Neural crest cell (in vitro differentiated cells): ENCODE measurements around the gene GBP2. TPM values are rescaled to one million over a fixed set of nuclear protein-coding genes. Genes with fewer than 3 reads are reported as not detected.
"Not testable (repeated sequence)": the region's sequence is repeated elsewhere in the genome, so short reads cannot be mapped to it uniquely, and the experiment has no call there.

Source experiments
- DNase-seq: peaks from one replicate; pipeline ENCODE4 v3.0.0; 2021; ENCODE audit warnings: low read depth, mixed read lengths, low spot score
- H3K27ac Mint-ChIP-seq: one replicate; pipeline ENCODE4 v1.8.0; 2021; ENCODE audit warnings: mild to moderate bottlenecking, mixed read lengths; ENCODE audit not compliant: unreplicated experiment
- H3K27me3 Mint-ChIP-seq: 2 replicates; pipeline ENCODE4 v1.8.0; 2021; ENCODE audit warnings: low read depth, mild to moderate bottlenecking, mixed read lengths
- H3K36me3 Mint-ChIP-seq: 2 replicates; pipeline ENCODE4 v1.8.0; 2021; ENCODE audit warnings: low read depth, mild to moderate bottlenecking, mixed read lengths
- H3K4me1 Mint-ChIP-seq: 2 replicates; pipeline ENCODE4 v1.8.0; 2021; ENCODE audit warnings: mixed read lengths
- H3K4me3 Mint-ChIP-seq: one replicate; pipeline ENCODE4 v1.8.0; 2021; ENCODE audit warnings: mild to moderate bottlenecking, mixed read lengths
- H3K9me3 Mint-ChIP-seq: 2 replicates; pipeline ENCODE4 v1.8.0; 2021; ENCODE audit warnings: mixed read lengths
- CTCF ChIP-seq: fragments of 200-600 bp; sonication (generic); conservative IDR thresholded peaks from 2 replicates; pipeline ENCODE4 v1.5.0; 2021; ENCODE audit warnings: antibody characterized with exemption, mild to moderate bottlenecking
- total RNA-seq: library from RNA; stranded (reverse); gene quantifications from 2 replicates; pipeline ENCODE4 v1.2.1, GENCODE V29; 2021

The GBP2 gene
- total RNA-seq, 1 donor from 2014 or later: not detected

- no peaks in the 10 kb centered on the region for H3K9me3 Mint-ChIP-seq
- no peak for DNase-seq
- H3K36me3 Mint-ChIP-seq: no peaks in the 10 kb centered on the region
- peaks cover 14% of the 10 kb centered on the region for H3K27me3 Mint-ChIP-seq
- no peaks in the 10 kb centered on the region for H3K4me1 Mint-ChIP-seq
- H3K4me3 Mint-ChIP-seq: no peak overlapping the region
- no peak for TF ChIP-seq CTCF
- no peak overlapping the region for H3K27ac Mint-ChIP-seq
Observed at GRCh38 chr1:89142160-89142559, 16.2 kb upstream of the GBP2 start.

- no peak for TF ChIP-seq CTCF
- no peak overlapping the region for H3K4me3 Mint-ChIP-seq
- peaks cover 17% of the 10 kb centered on the region for H3K27me3 Mint-ChIP-seq
- no peaks in the 10 kb centered on the region for H3K36me3 Mint-ChIP-seq
- H3K27ac Mint-ChIP-seq: no peak overlapping the region
- no peaks in the 10 kb centered on the region for H3K9me3 Mint-ChIP-seq
- peaks cover 4% of the 10 kb centered on the region for H3K4me1 Mint-ChIP-seq
- no peak for DNase-seq
Observed at GRCh38 chr1:89133747-89134146, 7.8 kb upstream of the GBP2 start.

GRCh38 chr1:89130716-89131115 is 4.8 kb upstream of the GBP2 start:
- no peak overlapping the region for H3K27ac Mint-ChIP-seq
- H3K4me1 Mint-ChIP-seq: peaks cover 4% of the 10 kb centered on the region
- H3K27me3 Mint-ChIP-seq: no peaks in the 10 kb centered on the region
- peaks cover 4% of the 10 kb centered on the region for H3K9me3 Mint-ChIP-seq
- no peak for DNase-seq
- TF ChIP-seq CTCF: no peak
- no peaks in the 10 kb centered on the region for H3K36me3 Mint-ChIP-seq
- H3K4me3 Mint-ChIP-seq: no peak overlapping the region

GRCh38 chr1:89129911-89130310 is 4.0 kb upstream of the GBP2 start:
- H3K36me3 Mint-ChIP-seq: no peaks in the 10 kb centered on the region
- peaks cover 4% of the 10 kb centered on the region for H3K9me3 Mint-ChIP-seq
- DNase-seq: no peak
- no peaks in the 10 kb centered on the region for H3K27me3 Mint-ChIP-seq
- TF ChIP-seq CTCF: no peak
- no peak overlapping the region for H3K27ac Mint-ChIP-seq
- H3K4me1 Mint-ChIP-seq: peaks cover 4% of the 10 kb centered on the region
- no peak overlapping the region for H3K4me3 Mint-ChIP-seq

- H3K9me3 Mint-ChIP-seq, H3K27me3 Mint-ChIP-seq, DNase-seq, H3K36me3 Mint-ChIP-seq, H3K27ac Mint-ChIP-seq, H3K4me3 Mint-ChIP-seq, H3K4me1 Mint-ChIP-seq: not testable (repeated sequence)
Observed at GRCh38 chr1:89128003-89128458, 2.1 kb upstream of the GBP2 start.

GRCh38 chr1:89126602-89127565 is 970 bp upstream of the GBP2 start:
- H3K36me3 Mint-ChIP-seq, H3K9me3 Mint-ChIP-seq, DNase-seq, H3K4me1 Mint-ChIP-seq, H3K27ac Mint-ChIP-seq, H3K4me3 Mint-ChIP-seq, H3K27me3 Mint-ChIP-seq: not testable (repeated sequence)
